Stimulated activated CD8-positive, alpha-beta memory T cell treated with anti-CD3 and anti-CD28 coated beads, Interleukin-12 subunit alpha, Interleukin-12 subunit beta, amount 100 ng/mL, for 4 hours (primary cell): ENCODE results near the gene SIGLEC8.
"Not testable (repeated sequence)": the region's sequence is repeated elsewhere in the genome, so short reads cannot be mapped to it uniquely, and the experiment has no call there.

Source experiments
- DNase-seq: peaks from one replicate; pipeline ENCODE4 v3.0.0-alpha.2; 2020; ENCODE audit warnings: low read depth

Gene SIGLEC8

GRCh38 chr19:51458051-51458645 lies at the start of gene SIGLEC8:
Gene SIGLEC8 (minus strand): TSS chr19:51458454. CDS start chr19:51458387, 67 bp downstream.
- DNase-seq, result no peak

GRCh38 chr19:51507640-51508058 lies 49.4 kb upstream of the SIGLEC8 start:
- DNase-seq, result no peak

- DNase-seq, result no peak
Observed at GRCh38 chr19:51507192-51507591, 48.9 kb upstream of the SIGLEC8 start.

GRCh38 chr19:51505904-51506303 lies 47.6 kb upstream of the SIGLEC8 start:
- DNase-seq, result no peak

GRCh38 chr19:51503896-51504295 lies 45.6 kb upstream of the SIGLEC8 start:
- DNase-seq, result no peak

GRCh38 chr19:51503286-51503817 lies 45.1 kb upstream of the SIGLEC8 start:
- no peak for DNase-seq

GRCh38 chr19:51501594-51502263 lies 43.5 kb upstream of the SIGLEC8 start, which contains the start of gene SIGLEC12:
Gene SIGLEC12 (minus strand): TSS chr19:51501800. CDS start chr19:51501733, 67 bp downstream.
- no peak for DNase-seq

- not testable (repeated sequence) for DNase-seq
Observed at GRCh38 chr19:51500931-51501330, 42.7 kb upstream of the SIGLEC8 start.

- DNase-seq, result no peak
Observed at GRCh38 chr19:51497666-51498065, 39.4 kb upstream of the SIGLEC8 start.

GRCh38 chr19:51493776-51494175 lies 35.5 kb upstream of the SIGLEC8 start:
- DNase-seq, result no peak

- no peak for DNase-seq
Observed at GRCh38 chr19:51491586-51491985, 33.3 kb upstream of the SIGLEC8 start.

- DNase-seq, result no peak
Observed at GRCh38 chr19:51490676-51491075, 32.4 kb upstream of the SIGLEC8 start.

- DNase-seq, result no peak
Observed at GRCh38 chr19:51489113-51489512, 30.9 kb upstream of the SIGLEC8 start.

- no peak for DNase-seq
Observed at GRCh38 chr19:51488491-51488890, 30.2 kb upstream of the SIGLEC8 start.

- DNase-seq, result no peak
Observed at GRCh38 chr19:51485960-51486660, 27.9 kb upstream of the SIGLEC8 start.

- no peak for DNase-seq
Observed at GRCh38 chr19:51480590-51480989, 22.3 kb upstream of the SIGLEC8 start.

- DNase-seq, result no peak
Observed at GRCh38 chr19:51479531-51480331, 21.5 kb upstream of the SIGLEC8 start.

- no peak for DNase-seq
Observed at GRCh38 chr19:51478381-51479234, 20.4 kb upstream of the SIGLEC8 start, which contains the start of gene CEACAM18. Gene CEACAM18 (plus strand): TSS chr19:51478539.

- DNase-seq, result no peak
Observed at GRCh38 chr19:51477344-51477743, 19.1 kb upstream of the SIGLEC8 start.

- DNase-seq, result no peak
Observed at GRCh38 chr19:51476164-51476563, 17.9 kb upstream of the SIGLEC8 start.
